HEK293 (cell line): ENCODE data around the gene GGNBP2.

Experiments
- BCL11A ChIP-seq: fragments of 450-650 bp; formaldehyde crosslinking; IDR thresholded peaks from 2 replicates; pipeline ENCODE4 v1.5.1; 2016; ENCODE audit warnings: low read depth, missing biosample characterization, missing genetic modification characterization
- CTCF ChIP-seq: fragments of 450-650 bp; formaldehyde crosslinking; IDR thresholded peaks from 2 replicates; pipeline ENCODE4 v1.5.1; 2016; ENCODE audit warnings: missing biosample characterization, missing genetic modification characterization
- GFI1B ChIP-seq: fragments of 450-650 bp; formaldehyde crosslinking; IDR thresholded peaks from 2 replicates; pipeline ENCODE4 v1.5.1; 2016; ENCODE audit warnings: missing biosample characterization, missing genetic modification characterization
- MEIS1 ChIP-seq: sonication (generic); formaldehyde crosslinking; IDR thresholded peaks from 2 replicates; pipeline ENCODE4 v1.8.1; 2022; ENCODE audit warnings: missing genetic modification reagents, mild to moderate bottlenecking, borderline replicate concordance
- REST ChIP-seq: fragments of 450-650 bp; formaldehyde crosslinking; IDR thresholded peaks from 2 replicates; pipeline ENCODE4 v1.5.1; 2016; ENCODE audit warnings: missing biosample characterization, missing genetic modification characterization
- SALL2 ChIP-seq: fragments of 450-650 bp; formaldehyde crosslinking; IDR thresholded peaks from 2 replicates; pipeline ENCODE4 v1.5.0; 2017; ENCODE audit warnings: missing biosample characterization, mild to moderate bottlenecking, missing genetic modification characterization, borderline replicate concordance
- ZBTB17 ChIP-seq: fragments of 450-650 bp; formaldehyde crosslinking; IDR thresholded peaks from 2 replicates; pipeline ENCODE4 v1.5.1; 2016; ENCODE audit warnings: missing biosample characterization, missing genetic modification characterization
- ZBTB49 ChIP-seq: fragments of 450-650 bp; formaldehyde crosslinking; IDR thresholded peaks from 2 replicates; pipeline ENCODE4 v1.5.1; 2016; ENCODE audit warnings: missing biosample characterization, missing genetic modification characterization, low read depth
- ZNF121 ChIP-seq: fragments of 450-650 bp; formaldehyde crosslinking; IDR thresholded peaks from 2 replicates; pipeline ENCODE4 v1.5.1; 2016; ENCODE audit warnings: missing biosample characterization, missing genetic modification characterization
- ZNF2 ChIP-seq: fragments of 450-650 bp; formaldehyde crosslinking; IDR thresholded peaks from 2 replicates; pipeline ENCODE4 v1.5.1; 2016; ENCODE audit warnings: missing biosample characterization, missing genetic modification characterization
- ZNF24 ChIP-seq: fragments of 450-650 bp; formaldehyde crosslinking; IDR thresholded peaks from 2 replicates; pipeline ENCODE4 v1.5.1; 2016; ENCODE audit warnings: missing biosample characterization, missing genetic modification characterization
- ZNF580 ChIP-seq: fragments of 450-650 bp; formaldehyde crosslinking; IDR thresholded peaks from 2 replicates; pipeline ENCODE4 v1.5.1; 2016; ENCODE audit warnings: missing biosample characterization, missing genetic modification characterization
- ZSCAN5A ChIP-seq: fragments of 450-650 bp; formaldehyde crosslinking; IDR thresholded peaks from 2 replicates; pipeline ENCODE4 v1.5.1; 2016; ENCODE audit warnings: missing biosample characterization, missing genetic modification characterization

- TF ChIP-seq ZSCAN5A (tag by site-specific recombination) (no peak), CTCF (tag by site-specific recombination) (no peak), BCL11A (no peak), GFI1B (no peak), REST (tag by site-specific recombination) (no peak), ZNF580 (no peak), ZNF24 (tag by site-specific recombination) (no peak), ZNF121 (tag by site-specific recombination) (peak; percentile 90), SALL2 (tag by site-specific recombination) (no peak), ZBTB17 (tag by site-specific recombination) (no peak), ZNF2 (tag by site-specific recombination) (no peak), ZBTB49 (tag by site-specific recombination) (no peak), MEIS1 (CRISPR knock-in tag) (no peak)
These were observed 71.6 kb downstream of the GGNBP2 start for GRCh38 chr17:36616061-36617029.
